Thymus (tissue), 11 donors: Measurements from ENCODE around the gene SPINK8. TPM values are rescaled to one million over a fixed set of nuclear protein-coding genes. Genes with fewer than 3 reads are reported as not detected.

ENCODE experiments used
- DNase-seq, 9 donors: peaks; one replicate each; pipeline ENCODE4 v3.0.0-alpha.2; 2013; ENCODE audit warnings: low spot score in 9 of 9, low read depth in 6 of 9, missing footprints in 1 of 9
- H3K27ac ChIP-seq, 2 donors: one replicate each; pipeline ENCODE4 v1.5.1; 2013; ENCODE audit warnings: control low read depth in 1 of 2, low read depth in 1 of 2, low read length in 1 of 2, mild to moderate bottlenecking in 1 of 2, moderate library complexity in 1 of 2
- H3K27me3 ChIP-seq, 2 donors: one replicate each; pipeline ENCODE4 v1.5.1; 2013; ENCODE audit warnings: low read length in 1 of 2; ENCODE audit not compliant: control insufficient read depth in 2 of 2, insufficient read depth in 1 of 2
- H3K36me3 ChIP-seq, 2 donors: one replicate each; pipeline ENCODE4 v1.5.1; 2013; ENCODE audit warnings: low read length in 1 of 2, mild to moderate bottlenecking in 1 of 2, moderate library complexity in 1 of 2; ENCODE audit not compliant: control insufficient read depth in 2 of 2, insufficient read depth in 2 of 2
- H3K4me1 ChIP-seq, 2 donors: one replicate each; pipeline ENCODE4 v1.5.1; 2013; ENCODE audit warnings: low read length in 2 of 2; ENCODE audit not compliant: control insufficient read depth in 2 of 2, insufficient read depth in 2 of 2
- H3K4me3 ChIP-seq, 2 donors: one replicate each; pipeline ENCODE4 v1.5.1; 2013; ENCODE audit warnings: low read length in 2 of 2, control low read depth in 1 of 2, mild to moderate bottlenecking in 1 of 2
- H3K9me3 ChIP-seq, 2 donors: one replicate each; pipeline ENCODE4 v1.5.1; 2013; ENCODE audit warnings: low read length in 1 of 2, mild to moderate bottlenecking in 1 of 2; ENCODE audit not compliant: control insufficient read depth in 2 of 2, insufficient read depth in 1 of 2
- WGBS: extraction: QIAGEN DNeasy Blood & Tissue Kit; methylation state at CpG from one replicate; pipeline ENCODE4 v1.1.7; 2013; 5-methylcytosine and 5-hydroxymethylcytosine counted together
- polyA plus RNA-seq: library from polyadenylated mRNA; stranded (reverse); fragments of 200-250 nt; gene quantifications from one replicate; pipeline ENCODE4 v1.2.3, GENCODE V29; 2013
- total RNA-seq: library from RNA; stranded (reverse); fragments of 120-200 nt; gene quantifications from one replicate; pipeline ENCODE4 v1.2.4, GENCODE V29; 2013
- donor health status: healthy.

The SPINK8 gene
- total and polyA plus RNA-seq, 2 donors, result 0.14 TPM; not detected in 1

DNA sequence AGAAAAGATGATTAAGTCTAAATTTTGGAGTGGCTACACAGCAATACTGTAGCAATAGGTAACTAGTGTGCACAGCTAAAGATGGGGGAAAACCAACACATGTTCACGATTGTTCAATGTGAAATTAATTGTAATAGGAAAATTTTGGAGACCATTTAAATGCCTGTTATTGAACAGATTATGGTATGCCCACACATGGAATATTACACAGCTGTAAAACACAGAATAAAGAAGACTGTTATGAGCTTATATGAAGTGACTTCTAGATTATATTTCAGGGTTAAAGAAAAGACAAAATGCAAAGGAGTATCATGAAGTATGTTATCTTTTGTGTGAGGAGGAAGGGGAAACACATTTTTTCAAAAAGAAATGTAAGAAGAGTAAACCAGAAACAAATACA, 43.8 kb downstream of the SPINK8 start:
- Histone ChIP-seq H3K4me1 (no peaks in the 10 kb centered on the region), H3K36me3 (peaks cover 17 to 19% of the 10 kb centered on the region in 2 donors), H3K27me3 (no peaks in the 10 kb centered on the region), H3K9me3 (no peaks in the 10 kb centered on the region), H3K4me3 (no peak overlapping the region), H3K27ac (no peak overlapping the region)
- DNase-seq, result no peak
- WGBS, result 97% methylated on average over 1 of the region's 1 CpG

- H3K9me3 ChIP-seq, result no peaks in the 10 kb centered on the region
- no peak overlapping the region for H3K4me3 ChIP-seq
- no peaks in the 10 kb centered on the region for H3K4me1 ChIP-seq
- peaks cover 0 to under 1% of the 10 kb centered on the region in 2 donors for H3K36me3 ChIP-seq
- no peak overlapping the region for H3K27ac ChIP-seq
- no peak for DNase-seq
- H3K27me3 ChIP-seq, result no peaks in the 10 kb centered on the region
Observed at GRCh38 chr3:48287034-48287433, 46.4 kb downstream of the SPINK8 start.

GRCh38 chr3:48286308-48286707, 47.2 kb downstream of the SPINK8 start:
- no peaks in the 10 kb centered on the region for H3K4me1 ChIP-seq
- H3K36me3 ChIP-seq, result no peaks in the 10 kb centered on the region
- no peaks in the 10 kb centered on the region for H3K9me3 ChIP-seq
- H3K4me3 ChIP-seq, result no peak overlapping the region
- WGBS, result 98% methylated on average over 3 of the region's 3 CpGs
- H3K27me3 ChIP-seq, result no peaks in the 10 kb centered on the region
- no peak overlapping the region for H3K27ac ChIP-seq
- DNase-seq, result no peak

DNA sequence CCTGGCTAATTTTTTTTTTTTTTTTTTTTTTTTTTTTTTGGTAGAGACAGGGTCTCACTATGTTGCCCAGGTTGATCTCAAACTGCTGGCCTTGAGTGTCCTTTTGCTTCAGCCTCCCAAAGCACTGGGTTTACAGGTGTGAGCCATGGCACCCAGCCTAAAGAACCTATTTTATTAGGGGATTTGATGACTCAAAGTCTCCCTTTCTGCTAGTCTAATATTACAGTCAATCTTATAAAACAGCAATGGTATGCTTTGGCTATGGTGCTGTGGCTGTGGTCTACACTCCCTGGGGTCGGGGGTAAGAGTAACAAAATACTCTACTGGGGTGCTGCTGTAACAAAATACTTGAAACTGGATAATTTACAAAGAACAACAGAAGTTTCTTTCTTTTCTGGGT, 47.8 kb downstream of the SPINK8 start:
- Histone ChIP-seq H3K27me3 (no peaks in the 10 kb centered on the region), H3K36me3 (no peaks in the 10 kb centered on the region), H3K4me3 (no peak overlapping the region), H3K9me3 (no peaks in the 10 kb centered on the region), H3K27ac (no peak overlapping the region), H3K4me1 (no peaks in the 10 kb centered on the region)
- WGBS, result 96% methylated on average over 1 of the region's 1 CpG
- DNase-seq, result no peak

DNA sequence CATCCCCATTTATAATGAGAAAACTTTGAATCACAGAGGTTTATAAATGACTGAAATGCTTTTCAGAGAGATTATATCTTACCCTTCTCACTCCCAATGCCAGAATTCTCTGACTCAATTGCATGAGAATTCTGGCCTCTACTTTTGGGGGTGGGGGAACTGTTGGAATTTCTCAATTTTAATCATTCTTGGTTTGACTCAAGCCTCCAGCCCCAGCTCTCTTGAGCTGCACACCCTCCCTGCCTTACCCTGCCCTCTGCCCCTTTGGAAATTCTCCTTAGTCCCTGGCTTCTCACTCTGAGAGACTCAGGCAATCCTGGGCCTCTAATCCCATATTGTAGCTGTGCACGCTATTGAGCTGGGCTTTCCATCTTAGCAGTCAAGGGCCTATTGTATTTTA, 48.3 kb downstream of the SPINK8 start:
- Histone ChIP-seq H3K27me3 (no peaks in the 10 kb centered on the region), H3K36me3 (no peaks in the 10 kb centered on the region), H3K4me3 (no peak overlapping the region), H3K4me1 (no peaks in the 10 kb centered on the region), H3K9me3 (no peaks in the 10 kb centered on the region), H3K27ac (no peak overlapping the region)
- 98% methylated on average over 1 of the region's 1 CpG for WGBS
- DNase-seq, result no peak

DNA sequence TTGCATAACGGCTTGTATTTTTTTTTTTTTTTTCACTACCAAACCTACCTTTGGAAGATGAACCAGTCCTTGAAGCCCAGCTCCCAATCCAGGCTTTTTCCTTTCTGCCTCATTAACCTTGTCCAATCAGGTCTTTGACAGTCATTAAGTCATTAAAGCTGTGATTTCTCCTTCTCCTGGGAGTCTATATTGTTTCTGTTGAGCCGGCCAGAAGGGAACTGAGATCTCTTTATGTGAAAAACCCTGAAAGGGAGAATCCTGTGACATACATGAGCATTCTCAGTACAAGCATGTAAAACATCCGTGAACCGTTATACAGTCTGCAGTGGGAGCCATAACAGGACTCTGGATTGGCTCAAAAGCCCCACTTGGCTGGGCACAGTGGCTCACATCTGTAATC, 52.6 kb downstream of the SPINK8 start:
- Histone ChIP-seq H3K4me1 (no peaks in the 10 kb centered on the region), H3K27ac (no peak overlapping the region), H3K27me3 (no peaks in the 10 kb centered on the region), H3K9me3 (no peaks in the 10 kb centered on the region), H3K4me3 (no peak overlapping the region), H3K36me3 (no peaks in the 10 kb centered on the region)
- 95% methylated on average over 4 of the region's 4 CpGs for WGBS
- DNase-seq, result no peak

- no peak overlapping the region for H3K4me3 ChIP-seq
- H3K27me3 ChIP-seq, result no peaks in the 10 kb centered on the region
- H3K4me1 ChIP-seq, result no peaks in the 10 kb centered on the region
- no peak overlapping the region for H3K27ac ChIP-seq
- H3K36me3 ChIP-seq, result no peaks in the 10 kb centered on the region
- no peaks in the 10 kb centered on the region for H3K9me3 ChIP-seq
- 86% methylated on average over 4 of the region's 4 CpGs for WGBS
- DNase-seq, result no peak
Observed at GRCh38 chr3:48278884-48279559, 54.4 kb downstream of the SPINK8 start.

- Histone ChIP-seq H3K9me3 (no peaks in the 10 kb centered on the region), H3K27ac (no peak overlapping the region), H3K4me1 (peaks cover 0 to 2% of the 10 kb centered on the region in 2 donors), H3K36me3 (no peaks in the 10 kb centered on the region), H3K27me3 (no peaks in the 10 kb centered on the region), H3K4me3 (no peak overlapping the region)
- DNase-seq, result no peak
- 98% methylated on average over 7 of the region's 7 CpGs for WGBS
Observed at GRCh38 chr3:48276911-48277641, 56.4 kb downstream of the SPINK8 start.

DNA sequence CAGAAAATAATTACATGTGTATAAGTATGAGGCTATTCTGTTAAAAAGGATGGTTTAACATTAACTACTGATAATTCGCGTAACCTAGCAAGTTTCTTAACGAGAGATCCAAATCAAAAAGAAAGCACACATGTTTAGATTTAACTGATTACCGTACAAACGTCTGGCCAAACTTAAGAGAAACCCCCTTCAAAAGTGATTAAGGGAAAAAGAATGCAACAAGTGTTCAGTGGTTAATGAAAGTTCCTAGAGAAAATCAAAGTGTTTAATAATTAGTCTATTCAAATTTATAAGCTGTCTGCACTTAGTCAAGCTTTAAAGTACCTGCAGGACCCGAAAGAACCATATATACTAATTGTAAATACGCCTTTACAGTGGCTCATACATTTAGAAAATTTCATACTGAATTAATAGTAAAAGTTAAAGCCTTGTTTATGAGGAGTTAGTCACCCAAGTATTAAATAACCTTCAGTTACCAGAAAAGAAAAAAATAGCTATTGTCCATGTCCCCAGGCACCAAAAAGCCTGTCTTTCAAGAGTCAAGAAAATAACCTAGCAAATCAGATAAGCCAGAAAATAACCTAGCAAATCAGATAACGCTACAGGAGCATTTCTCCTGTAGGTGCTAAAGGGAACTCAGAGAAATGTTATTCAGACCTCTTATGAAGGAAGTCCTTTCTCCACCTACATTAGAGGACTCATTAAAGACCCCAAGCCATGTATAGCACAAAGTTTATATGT, 58.0 kb downstream of the SPINK8 start:
- Histone ChIP-seq H3K36me3 (peaks cover 0 to 7% of the 10 kb centered on the region in 2 donors), H3K4me3 (no peak overlapping the region), H3K27me3 (no peaks in the 10 kb centered on the region), H3K4me1 (peaks cover 0 to 2% of the 10 kb centered on the region in 2 donors), H3K27ac (no peak overlapping the region), H3K9me3 (no peaks in the 10 kb centered on the region)
- WGBS, result 90% methylated on average over 8 of the region's 8 CpGs
- no peak for DNase-seq
